K562 (cell line): ENCODE results near the gene WBP2NL. TPM values are rescaled to one million over a fixed set of nuclear protein-coding genes. Genes with fewer than 3 reads are reported as not detected.
A peak's percentile ranks its signal among the peaks of the same experiment; 100 is the strongest.

ENCODE experiments used
- ATF3 ChIP-seq, 2 experiments: fragments of 450-650 bp in 1 of 2; sonication (generic) in 1 of 2; formaldehyde crosslinking in 1 of 2; IDR thresholded peaks in 1 of 2; conservative IDR thresholded peaks in 1 of 2; 2 replicates each; pipeline versions ENCODE4 v1.6.1 to v1.8.1; 2016 to 2023; ENCODE audit warnings: mild to moderate bottlenecking in 2 of 2, moderate library complexity in 2 of 2, inconsistent platforms in 1 of 2, missing genetic modification reagents in 1 of 2
- BDP1 ChIP-seq: IDR thresholded peaks from 3 replicates; pipeline ENCODE4 v1.6.1; 2011; ENCODE audit not compliant: insufficient read length, insufficient read depth
- CREB1 ChIP-seq, 2 experiments: sonication (generic) in 1 of 2; formaldehyde crosslinking in 1 of 2; IDR thresholded peaks; 2 replicates each; pipeline versions ENCODE4 v1.6.1 to v1.8.0; 2012 to 2022; ENCODE audit warnings: inconsistent platforms in 1 of 2, mild to moderate bottlenecking in 1 of 2, missing genetic modification reagents in 1 of 2, moderate library complexity in 1 of 2
- FOXO4 ChIP-seq: fragments of 450-650 bp; formaldehyde crosslinking; IDR thresholded peaks from 2 replicates; pipeline ENCODE4 v1.4.0; 2020; ENCODE audit warnings: mild to moderate bottlenecking, moderate library complexity
- HNRNPL ChIP-seq: fragments of 200-400 bp; formaldehyde crosslinking; IDR thresholded peaks from 2 replicates; pipeline ENCODE4 v1.6.1; 2017; ENCODE audit warnings: low read depth, mild to moderate bottlenecking, low read length
- MAFF ChIP-seq: IDR thresholded peaks from 2 replicates; pipeline ENCODE4 v1.6.1; 2012; ENCODE audit warnings: low read length, improper control_type of control experiment
- MECOM ChIP-seq: fragments of 250-450 bp; sonication (Bioruptor Pico); IDR thresholded peaks from 2 replicates; pipeline ENCODE4 v1.8.0; 2022; ENCODE audit warnings: inconsistent platforms
- NCOA2 ChIP-seq, 2 experiments: fragments of 450-650 bp; IDR thresholded peaks; 2 replicates each; pipeline ENCODE4 v1.6.1; 2018; ENCODE audit warnings: mild to moderate bottlenecking in 2 of 2, moderate library complexity in 1 of 2; ENCODE audit not compliant: partially characterized antibody in 2 of 2
- NR1H2 ChIP-seq: sonication (generic); formaldehyde crosslinking; IDR thresholded peaks from 2 replicates; pipeline ENCODE4 v1.4.0; 2020; ENCODE audit warnings: mild to moderate bottlenecking, missing genetic modification reagents
- NR2C2 ChIP-seq, 2 experiments: fragments of 200-800 bp in 1 of 2; sonication (Bioruptor generic) in 1 of 2; sonication (generic) in 1 of 2; formaldehyde crosslinking in 1 of 2; IDR thresholded peaks; 2 replicates each; pipeline versions ENCODE4 v1.6.1 to v1.8.0; 2016 to 2022; ENCODE audit warnings: mild to moderate bottlenecking in 1 of 2, missing compliant biosample characterization in 1 of 2, missing genetic modification characterization in 1 of 2, missing genetic modification reagents in 1 of 2
- NR3C1 ChIP-seq: sonication (generic); formaldehyde crosslinking; IDR thresholded peaks from 2 replicates; pipeline ENCODE4 v1.8.1; 2022; ENCODE audit warnings: missing genetic modification reagents
- NUFIP1 ChIP-seq: fragments of 450-650 bp; IDR thresholded peaks from 2 replicates; pipeline ENCODE4 v1.6.1; 2018; ENCODE audit not compliant: partially characterized antibody
- SMAD2 ChIP-seq: fragments of 150-350 bp; IDR thresholded peaks from 2 replicates; pipeline ENCODE4 v1.6.1; 2014; ENCODE audit warnings: low read depth, mild to moderate bottlenecking, low read length
- SRSF9 ChIP-seq: fragments of 200-400 bp; formaldehyde crosslinking; IDR thresholded peaks from 2 replicates; pipeline ENCODE4 v1.6.1; 2017; ENCODE audit warnings: low read depth, low read length, borderline replicate concordance
- TRIM25 ChIP-seq: fragments of 450-650 bp; IDR thresholded peaks from 2 replicates; pipeline ENCODE4 v1.7.0; 2016; ENCODE audit warnings: borderline replicate concordance
- ZC3H8 ChIP-seq: fragments of 450-650 bp; IDR thresholded peaks from 2 replicates; pipeline ENCODE4 v1.6.1; 2017
- ZNF324 ChIP-seq: fragments of 250-450 bp; sonication (Bioruptor Pico); IDR thresholded peaks from 2 replicates; pipeline ENCODE4 v1.4.0; 2020; ENCODE audit warnings: mild to moderate bottlenecking
- ZNF354B ChIP-seq: fragments of 250-450 bp; sonication (Bioruptor Pico); IDR thresholded peaks from 2 replicates; pipeline ENCODE4 v1.4.0; 2020
- ZNF668 ChIP-seq: fragments of 250-450 bp; sonication (Bioruptor Pico); IDR thresholded peaks from 2 replicates; pipeline ENCODE4 v1.8.0; 2022; ENCODE audit warnings: mild to moderate bottlenecking, inconsistent platforms
- ZNF785 ChIP-seq: fragments of 250-450 bp; sonication (Bioruptor Pico); IDR thresholded peaks from 2 replicates; pipeline ENCODE4 v1.4.0; 2020; ENCODE audit warnings: mild to moderate bottlenecking
- polyA plus RNA-seq, 8 experiments: library from polyadenylated mRNA; depleted of rRNA in 4 of 8; stranded (reverse) in 5 of 8; unstranded in 3 of 8; fragments of >200 nt; fragmentation: Nextera tagmentation in 2 of 8; fragmentation: Illumina TruSeq in 1 of 8; extraction: Ambion mirVana in 2 of 8; extraction: Trizol in 1 of 8; gene quantifications; 2 replicates each; pipeline versions ENCODE4 v1.2.1 to v1.2.3, GENCODE V29; 2011 to 2014; ENCODE audit warnings: inconsistent platforms in 1 of 8, missing spikeins in 1 of 8
- total RNA-seq, 7 experiments: library from RNA; depleted of rRNA in 6 of 7; stranded (reverse); fragments of >200 nt in 6 of 7; fragmentation: Illumina TruSeq in 2 of 7; extraction: Trizol in 2 of 7; gene quantifications; 2 replicates each; pipeline versions ENCODE4 v1.2.1 to v1.2.3, GENCODE V29; 2011 to 2021; ENCODE audit warnings: low replicate concordance in 1 of 7

Gene WBP2NL
- total and polyA plus RNA-seq, 9 of the 15 experiments (the other 6 are each of a cell fraction or from before 2014, with no cell fraction given) = not detected

- TF ChIP-seq NR2C2 (CRISPR knock-in tag; IDR thresholded peaks at IDR 0.05) = no peak
- TF ChIP-seq NR2C2 (tag; IDR thresholded peaks at IDR 0.05) = peak; percentile 50; the same call in 1 of the 2 replicates
- no peak for TF ChIP-seq NR1H2
- TF ChIP-seq NR3C1 (CRISPR knock-in tag) = no peak
- no peak for TF ChIP-seq ZNF668 (CRISPR knock-in tag)
- TF ChIP-seq CREB1 (IDR thresholded peaks at IDR 0.05) = peak; percentile 31; the same call in 1 of the 2 replicates
- no peak for TF ChIP-seq CREB1 (CRISPR knock-in tag; IDR thresholded peaks at IDR 0.05)
- TF ChIP-seq ZNF354B (CRISPR knock-in tag) = no peak
- no peak for TF ChIP-seq SMAD2
- TF ChIP-seq FOXO4 (CRISPR knock-in tag) = no peak
- no peak for TF ChIP-seq BDP1
- TF ChIP-seq NCOA2 (IDR thresholded peaks at IDR 0.05; ENCODE audit: partially characterized antibody in 2 of 2) = no peak
- no peak for TF ChIP-seq SRSF9
- TF ChIP-seq ATF3 (IDR thresholded peaks at IDR 0.05) = peak; percentile 34
- no peak for TF ChIP-seq ATF3 (CRISPR knock-in tag; conservative IDR thresholded peaks at IDR 0.05)
- TF ChIP-seq MAFF = no peak
- no peak for TF ChIP-seq NUFIP1
- TF ChIP-seq ZNF324 = no peak
- TF ChIP-seq ZC3H8 = no peak
- TF ChIP-seq HNRNPL = no peak
- no peak for TF ChIP-seq MECOM
- TF ChIP-seq TRIM25 = no peak
- TF ChIP-seq ZNF785 (CRISPR knock-in tag) = no peak
Measured at GRCh38 chr22:42001121-42001520, 2.5 kb downstream of the WBP2NL start (continued).
